IPS-18c (cell line): ENCODE data around the gene CCDC63.

Source experiments
- H3K4me3 ChIP-seq: 2 replicates; pipeline ENCODE4 v1.7.0; 2013; ENCODE audit warnings: low read depth, mild to moderate bottlenecking, low read length, moderate library complexity; ENCODE audit not compliant: insufficient read depth
- H3K9me3 ChIP-seq: one replicate; pipeline ENCODE4 v1.6.1; 2013; ENCODE audit warnings: mild to moderate bottlenecking, low read length, moderate library complexity; ENCODE audit not compliant: control insufficient read depth, insufficient read depth

CCDC63 gene

GRCh38 chr12:110846615-110847566, at the start of gene CCDC63:
Gene CCDC63, plus strand, starts transcription at chr12:110846987. Its CDS starts 5,968 bp downstream, at chr12:110852955.
- no peaks in the 10 kb centered on the region for H3K9me3 ChIP-seq
- peak within 1 kb of the TSS; percentile 81 for H3K4me3 ChIP-seq

DNA sequence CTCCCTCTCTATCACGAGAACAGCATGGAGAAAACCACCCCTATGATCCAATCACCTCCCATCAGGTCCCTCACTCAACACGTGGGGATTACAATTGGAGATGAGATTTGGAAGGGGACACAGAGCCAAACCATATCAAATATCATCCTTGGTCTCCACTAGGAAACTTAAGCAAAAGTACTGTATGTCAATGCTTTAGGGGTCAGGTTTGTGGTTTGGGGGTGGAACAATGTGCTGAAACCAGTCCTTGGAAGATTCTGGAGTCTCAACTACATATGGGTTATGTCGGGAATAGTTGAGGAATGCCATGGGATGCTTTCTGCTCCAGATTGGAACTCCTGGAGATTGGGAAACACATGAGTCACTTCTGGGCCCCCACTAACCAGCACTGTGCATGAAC, 48.3 kb upstream of the CCDC63 start:
- no peaks in the 10 kb centered on the region for H3K9me3 ChIP-seq
- H3K4me3 ChIP-seq = no peak overlapping the region

- H3K9me3 ChIP-seq = no peaks in the 10 kb centered on the region
- H3K4me3 ChIP-seq = no peak overlapping the region
Measured at GRCh38 chr12:110802489-110802888, 44.3 kb upstream of the CCDC63 start.

DNA sequence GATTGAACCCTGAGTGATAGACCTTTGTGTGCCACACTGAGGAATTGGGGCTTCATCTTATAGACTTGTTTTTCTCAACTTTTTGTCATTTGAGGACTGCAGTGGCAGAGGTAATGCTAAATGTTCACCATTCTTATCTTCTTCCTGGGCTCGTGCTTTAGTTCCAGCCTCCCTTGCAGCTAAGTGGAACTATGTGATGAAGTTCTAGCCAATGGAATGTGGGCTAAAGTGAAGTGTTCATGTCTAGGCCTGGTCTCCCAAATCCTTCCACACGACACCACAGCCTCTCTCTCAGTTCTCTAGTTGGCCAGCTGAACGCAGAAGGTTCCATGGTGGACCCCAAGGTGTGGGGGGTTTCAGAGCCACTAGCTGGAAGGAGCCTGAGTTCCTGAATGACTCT, 42.4 kb upstream of the CCDC63 start:
- Histone ChIP-seq H3K9me3 (no peaks in the 10 kb centered on the region), H3K4me3 (no peak overlapping the region)

DNA sequence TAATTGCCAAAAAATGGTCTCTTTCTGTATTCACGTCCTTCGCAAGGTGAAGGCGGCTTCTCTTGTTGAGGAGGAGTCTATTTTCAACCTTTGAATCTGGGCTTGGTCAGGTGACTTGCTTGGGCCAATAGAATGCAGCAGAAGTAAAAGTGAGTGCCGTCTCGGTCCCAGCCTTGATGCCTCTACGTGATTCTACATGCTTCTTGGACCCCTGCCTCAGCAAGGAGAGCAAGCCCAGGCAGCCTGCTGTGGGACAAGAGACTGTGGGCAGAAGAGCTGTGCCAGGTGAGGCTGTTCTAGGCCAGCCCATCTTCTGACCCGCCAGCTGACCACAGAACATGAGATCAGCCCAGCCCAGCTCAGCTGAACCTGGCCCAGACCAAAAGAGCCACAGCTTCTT, 39.1 kb upstream of the CCDC63 start:
- H3K9me3 ChIP-seq = no peaks in the 10 kb centered on the region
- H3K4me3 ChIP-seq = no peak overlapping the region

- H3K4me3 ChIP-seq = no peak overlapping the region
- H3K9me3 ChIP-seq = no peaks in the 10 kb centered on the region
Measured at GRCh38 chr12:110809149-110809548, 37.6 kb upstream of the CCDC63 start.

DNA sequence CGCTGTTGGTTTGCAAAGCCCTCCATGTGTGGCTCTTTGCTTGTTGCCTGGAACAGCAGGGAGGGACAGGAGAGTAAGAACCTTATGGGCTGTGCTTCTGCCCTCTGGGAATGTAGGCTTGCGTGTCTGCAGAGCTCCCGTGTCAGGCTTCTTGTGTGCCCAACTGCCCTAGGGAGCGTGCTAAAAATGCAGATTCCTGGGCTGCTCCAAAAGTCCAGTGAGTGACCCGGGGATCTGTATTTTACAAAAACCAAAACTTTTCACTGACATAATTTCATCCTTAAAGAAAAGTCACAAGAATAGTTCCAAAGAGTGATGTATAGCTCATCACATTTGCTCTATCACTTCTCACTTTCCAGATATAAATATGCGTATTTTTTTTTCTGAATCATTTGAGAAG, 34.8 kb upstream of the CCDC63 start:
- Histone ChIP-seq H3K4me3 (no peak overlapping the region), H3K9me3 (no peaks in the 10 kb centered on the region)

- Histone ChIP-seq H3K9me3 (no peaks in the 10 kb centered on the region), H3K4me3 (no peak overlapping the region)
Measured at GRCh38 chr12:110813285-110813684, 33.5 kb upstream of the CCDC63 start.

DNA sequence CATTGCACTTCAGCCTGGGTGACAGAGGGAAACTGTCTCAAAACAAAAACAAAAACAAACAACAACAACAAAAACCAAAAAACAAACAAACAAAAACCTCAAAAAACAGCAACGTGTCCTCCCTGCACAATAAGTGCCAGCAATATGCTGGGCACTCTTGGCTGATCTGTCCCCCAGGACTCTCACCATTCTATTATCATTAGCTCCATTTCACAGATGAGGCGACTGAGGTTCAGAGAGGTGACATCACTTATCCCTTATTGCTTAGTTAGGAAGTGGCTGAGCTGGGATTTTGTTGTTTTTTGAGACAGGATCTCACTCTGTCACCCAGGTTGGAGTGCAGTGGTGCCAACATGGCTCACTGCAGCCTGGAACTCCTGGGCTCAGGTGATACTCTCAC, 33.0 kb upstream of the CCDC63 start:
- Histone ChIP-seq H3K4me3 (no peak overlapping the region), H3K9me3 (no peaks in the 10 kb centered on the region)

DNA sequence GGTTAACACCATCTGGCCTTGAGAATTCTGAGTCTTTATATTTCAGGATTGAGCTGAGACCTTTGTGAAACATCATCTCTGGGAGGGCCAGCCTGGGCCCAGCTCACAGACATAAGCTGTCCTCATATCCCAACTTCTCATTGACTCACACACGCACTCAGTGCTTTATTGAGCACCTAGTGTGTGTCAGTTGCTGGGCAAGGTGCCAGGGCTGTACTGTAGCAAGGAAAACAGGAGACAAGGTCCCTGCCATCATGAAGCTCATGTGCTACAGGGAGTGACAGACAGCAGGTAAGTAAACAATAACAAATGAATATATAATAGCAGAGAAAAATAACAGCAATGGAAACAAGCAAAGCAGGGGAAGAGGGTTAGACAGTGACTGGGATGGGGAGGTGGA, 30.5 kb upstream of the CCDC63 start:
- Histone ChIP-seq H3K9me3 (no peaks in the 10 kb centered on the region), H3K4me3 (no peak overlapping the region)

DNA sequence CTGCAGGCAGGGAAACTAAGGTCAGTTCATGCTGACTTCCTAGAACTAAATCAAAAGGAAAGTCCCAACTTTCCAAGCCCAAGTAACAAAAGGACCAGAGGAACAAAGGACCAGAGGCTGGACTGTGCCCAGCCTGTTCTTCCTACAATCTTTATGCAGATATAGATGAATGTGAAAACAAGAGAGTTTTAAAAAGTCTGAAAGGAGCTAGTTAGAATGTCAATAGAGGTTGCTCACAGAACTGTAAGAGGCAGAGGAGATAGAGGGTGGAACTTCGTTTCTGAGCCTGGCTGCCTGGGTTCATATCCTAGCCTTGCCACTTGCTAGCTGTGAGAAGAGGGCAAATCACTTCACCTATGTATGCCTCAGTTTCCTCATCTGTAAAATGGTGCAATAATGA, 30.0 kb upstream of the CCDC63 start:
- Histone ChIP-seq H3K4me3 (no peak overlapping the region), H3K9me3 (no peaks in the 10 kb centered on the region)

DNA sequence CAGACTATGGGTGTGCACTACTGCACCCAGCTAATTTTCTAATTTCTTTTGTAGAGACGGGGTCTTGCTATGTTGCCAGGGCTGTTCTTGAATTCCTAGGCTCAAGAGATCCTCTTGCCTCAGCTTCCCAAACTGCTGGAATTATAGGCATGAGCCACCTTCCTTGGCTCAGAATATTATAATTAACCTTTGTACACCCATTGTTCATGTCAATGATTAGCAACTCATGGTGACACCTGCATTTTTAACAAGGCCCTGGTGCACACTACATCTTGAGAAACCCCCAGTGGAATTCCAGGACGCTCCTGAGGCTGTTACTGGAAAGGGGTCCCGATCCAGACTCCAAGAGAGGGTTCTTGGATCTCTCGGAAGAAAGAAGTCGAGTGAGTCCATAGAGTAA, 28.3 kb upstream of the CCDC63 start:
- H3K4me3 ChIP-seq = no peak overlapping the region

DNA sequence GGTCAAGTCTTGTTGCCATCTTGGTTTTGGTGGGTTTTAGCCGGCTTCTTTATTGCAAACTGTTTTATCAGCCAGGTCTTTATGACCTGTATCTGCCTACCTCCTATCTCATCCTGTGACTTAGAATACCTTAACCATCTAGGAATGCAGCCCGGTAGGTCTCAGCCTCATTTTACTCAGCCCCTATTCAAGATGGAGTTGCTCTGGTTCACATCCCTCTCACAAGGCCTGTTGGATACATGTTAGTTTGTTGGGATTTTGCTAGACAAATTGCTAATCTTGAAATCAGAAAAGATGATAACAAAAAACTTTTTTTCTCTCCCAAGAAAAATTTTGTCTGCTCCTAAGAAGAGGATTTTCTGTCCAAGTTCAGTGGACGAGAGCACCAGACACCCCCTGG, 27.6 kb upstream of the CCDC63 start:
- H3K9me3 ChIP-seq = no peaks in the 10 kb centered on the region
- no peak overlapping the region for H3K4me3 ChIP-seq

More for the DNA sequence above, 28.3 kb upstream of the CCDC63 start:
- H3K9me3 ChIP-seq = no peaks in the 10 kb centered on the region

DNA sequence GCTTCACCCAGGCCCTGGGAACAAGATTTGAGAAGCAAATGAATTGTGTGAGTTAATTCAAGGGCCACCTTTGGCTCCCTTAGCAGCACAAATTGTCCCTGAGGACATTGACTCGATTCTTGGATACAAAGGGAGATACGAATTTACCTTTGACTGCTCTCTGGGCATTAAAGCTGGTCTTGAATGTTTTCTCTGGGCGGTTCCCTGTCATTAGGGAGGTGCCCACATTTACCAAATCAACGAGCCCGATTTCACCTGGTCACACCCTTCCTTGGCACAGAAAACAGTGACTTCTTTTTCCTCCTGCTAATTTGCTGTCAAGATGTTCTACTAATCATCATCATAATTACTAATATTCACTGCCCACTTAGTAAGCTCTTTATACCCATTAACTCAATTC, 27.1 kb upstream of the CCDC63 start:
- H3K4me3 ChIP-seq = no peak overlapping the region
- no peaks in the 10 kb centered on the region for H3K9me3 ChIP-seq

GRCh38 chr12:110821917-110822316, 24.9 kb upstream of the CCDC63 start:
- no peaks in the 10 kb centered on the region for H3K9me3 ChIP-seq
- H3K4me3 ChIP-seq = no peak overlapping the region

DNA sequence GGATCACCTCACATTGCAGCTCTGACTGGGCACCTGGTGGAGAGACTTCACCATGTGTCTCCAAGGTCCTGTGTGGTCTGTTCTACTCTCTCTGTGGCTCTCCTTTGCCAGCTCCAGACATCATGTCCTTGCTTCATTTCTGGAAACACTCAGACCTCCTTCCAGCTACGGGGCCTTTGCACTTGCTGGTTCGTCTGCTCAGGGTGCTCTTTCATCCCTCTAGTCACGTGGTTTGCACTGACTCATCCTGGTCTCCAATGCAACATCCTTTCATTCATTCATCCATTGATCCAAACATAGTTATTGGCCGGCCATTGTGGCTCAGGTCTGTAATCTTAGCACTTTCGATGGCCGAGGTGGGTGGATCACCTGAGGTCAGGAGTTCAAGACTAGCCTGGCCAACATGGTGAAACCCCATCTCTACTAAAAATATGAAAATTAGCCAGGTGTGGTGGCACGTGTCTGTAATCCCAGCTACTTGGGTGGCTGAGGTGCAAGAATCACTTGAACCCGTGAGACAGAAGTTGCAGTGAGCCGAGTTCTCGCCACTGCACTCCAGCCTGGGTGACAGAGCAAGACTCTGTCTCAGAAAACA, 23.9 kb upstream of the CCDC63 start:
- Histone ChIP-seq H3K4me3 (no peak overlapping the region), H3K9me3 (no peaks in the 10 kb centered on the region)

- H3K4me3 ChIP-seq = no peak overlapping the region
- H3K9me3 ChIP-seq = no peaks in the 10 kb centered on the region
Measured at GRCh38 chr12:110824342-110824741, 22.4 kb upstream of the CCDC63 start.

GRCh38 chr12:110825530-110825929, 21.3 kb upstream of the CCDC63 start:
- Histone ChIP-seq H3K4me3 (no peak overlapping the region), H3K9me3 (no peaks in the 10 kb centered on the region)
